K562 (cell line): Measurements from ENCODE around the gene SPTBN4. TPM values are rescaled to one million over a fixed set of nuclear protein-coding genes. Genes with fewer than 3 reads are reported as not detected.

Experiments
- CHAMP1 ChIP-seq: fragments of 450-650 bp; IDR thresholded peaks from 2 replicates; pipeline ENCODE4 v1.6.1; 2016; ENCODE audit warnings: mild to moderate bottlenecking
- CREB1 ChIP-seq, 2 experiments: sonication (generic) in 1 of 2; formaldehyde crosslinking in 1 of 2; IDR thresholded peaks; 2 replicates each; pipeline versions ENCODE4 v1.6.1 to v1.8.0; 2012 to 2022; ENCODE audit warnings: inconsistent platforms in 1 of 2, mild to moderate bottlenecking in 1 of 2, missing genetic modification reagents in 1 of 2, moderate library complexity in 1 of 2
- EP400 ChIP-seq: fragments of 450-650 bp; IDR thresholded peaks from 2 replicates; pipeline ENCODE4 v1.6.1; 2017; ENCODE audit warnings: antibody characterized with exemption, mild to moderate bottlenecking, moderate library complexity
- GTF2A2 ChIP-seq: IDR thresholded peaks from 2 replicates; pipeline ENCODE4 v1.6.1; 2016; ENCODE audit warnings: mild to moderate bottlenecking, missing genetic modification characterization, missing compliant biosample characterization
- HMGXB4 ChIP-seq: sonication (generic); formaldehyde crosslinking; IDR thresholded peaks from 2 replicates; pipeline ENCODE4 v1.8.1; 2023; ENCODE audit warnings: mild to moderate bottlenecking, missing genetic modification reagents
- HNRNPL ChIP-seq: fragments of 200-400 bp; formaldehyde crosslinking; IDR thresholded peaks from 2 replicates; pipeline ENCODE4 v1.6.1; 2017; ENCODE audit warnings: low read depth, mild to moderate bottlenecking, low read length
- MED1 ChIP-seq: sonication (generic); formaldehyde crosslinking; IDR thresholded peaks from 2 replicates; pipeline ENCODE4 v1.8.1; 2023; ENCODE audit warnings: missing genetic modification reagents, borderline replicate concordance
- PHF8 ChIP-seq: fragments of 200-600 bp; sonication (generic); IDR thresholded peaks from 2 replicates; pipeline ENCODE4 v1.6.1; 2012; ENCODE audit warnings: mixed run types, mild to moderate bottlenecking, inconsistent platforms, low read length, moderate library complexity, borderline replicate concordance
- PML ChIP-seq: IDR thresholded peaks from 2 replicates; pipeline ENCODE4 v1.6.1; 2012; ENCODE audit warnings: low read length, inconsistent platforms
- ZNF347 ChIP-seq: fragments of 450-650 bp; formaldehyde crosslinking; IDR thresholded peaks from 2 replicates; pipeline ENCODE4 v1.4.0; 2020; ENCODE audit warnings: low read depth, mild to moderate bottlenecking, moderate library complexity
- ZNF586 ChIP-seq: fragments of 450-650 bp; formaldehyde crosslinking; conservative IDR thresholded peaks from 2 replicates; pipeline ENCODE4 v1.4.0; 2020; ENCODE audit warnings: mild to moderate bottlenecking, moderate library complexity
- polyA plus RNA-seq, 8 experiments: library from polyadenylated mRNA; depleted of rRNA in 4 of 8; stranded (reverse) in 5 of 8; unstranded in 3 of 8; fragments of >200 nt; fragmentation: Nextera tagmentation in 2 of 8; fragmentation: Illumina TruSeq in 1 of 8; extraction: Ambion mirVana in 2 of 8; extraction: Trizol in 1 of 8; gene quantifications; 2 replicates each; pipeline versions ENCODE4 v1.2.1 to v1.2.3, GENCODE V29; 2011 to 2014; ENCODE audit warnings: inconsistent platforms in 1 of 8, missing spikeins in 1 of 8
- total RNA-seq, 7 experiments: library from RNA; depleted of rRNA in 6 of 7; stranded (reverse); fragments of >200 nt in 6 of 7; fragmentation: Illumina TruSeq in 2 of 7; extraction: Trizol in 2 of 7; gene quantifications; 2 replicates each; pipeline versions ENCODE4 v1.2.1 to v1.2.3, GENCODE V29; 2011 to 2021; ENCODE audit warnings: low replicate concordance in 1 of 7
- TF ChIP-seq, protein P1 (sequence below): conservative IDR thresholded peaks from 2 replicates; pipeline ENCODE4 v1.6.1; 2011; ENCODE audit warnings: low read depth, mild to moderate bottlenecking, low read length; ENCODE audit not compliant: control insufficient read depth

Gene SPTBN4
- total and polyA plus RNA-seq, 9 of the 15 experiments (the other 6 are each of a cell fraction or from before 2014, with no cell fraction given), result 0.01 to 1.5 (median 0.86) TPM

DNA sequence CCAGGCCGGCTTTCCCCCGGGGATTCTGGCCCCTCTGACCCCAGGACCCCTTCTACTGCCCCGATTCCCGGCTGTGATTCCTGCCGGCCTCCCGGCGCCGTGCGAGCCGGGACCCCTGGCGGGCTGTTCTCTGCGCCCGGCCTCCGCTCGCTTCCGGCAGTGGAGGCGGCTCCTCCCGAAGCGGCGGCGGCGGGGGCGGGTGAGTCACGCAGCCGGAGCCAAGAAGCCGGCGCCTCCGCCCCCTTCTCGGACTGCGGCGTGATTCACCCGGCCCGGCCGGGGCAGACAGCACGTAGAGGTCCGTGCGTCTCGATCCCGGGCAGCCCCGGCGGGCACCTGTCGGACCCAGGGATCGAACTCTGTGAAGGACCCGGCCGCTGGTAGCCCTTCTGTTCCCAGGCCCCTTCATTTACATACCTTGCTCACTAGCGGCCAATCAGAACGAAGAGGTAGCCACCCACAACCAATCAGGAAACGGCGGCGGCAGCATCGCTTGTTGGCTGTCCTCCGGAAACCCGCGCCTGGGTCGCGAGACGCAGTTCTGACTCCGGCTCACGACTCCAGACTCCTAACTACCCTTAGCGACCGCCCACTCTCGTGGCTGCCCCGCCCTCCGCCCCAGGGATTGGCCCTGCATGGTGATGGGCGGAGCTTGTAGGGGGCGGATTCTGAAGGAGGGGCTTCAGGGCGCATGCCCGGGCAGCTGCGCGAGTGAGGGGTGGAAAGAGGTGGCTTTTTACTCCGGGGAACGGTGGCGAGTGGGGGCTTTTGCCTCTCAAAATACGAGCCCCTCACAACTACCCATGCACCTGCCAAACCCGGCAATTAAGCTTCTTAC is 41.1 kb upstream of the SPTBN4 start, which contains the start of gene SERTAD1 (continued):
- TF ChIP-seq ZNF586 (CRISPR knock-in tag), result no peak
- TF ChIP-seq CREB1 (IDR thresholded peaks at IDR 0.05), result no peak
- TF ChIP-seq CREB1 (CRISPR knock-in tag; IDR thresholded peaks at IDR 0.05), result peak; percentile 36; the same call in 1 of the 2 replicates
- TF ChIP-seq HNRNPL, result peak; percentile 14; the same call in 1 of the 2 replicates
- TF ChIP-seq CHAMP1, result no peak
- peak; percentile 32; the same call in 1 of the 2 replicates for TF ChIP-seq EP400
- TF ChIP-seq ZNF347 (CRISPR knock-in tag), result no peak
- TF ChIP-seq, protein P1, sequence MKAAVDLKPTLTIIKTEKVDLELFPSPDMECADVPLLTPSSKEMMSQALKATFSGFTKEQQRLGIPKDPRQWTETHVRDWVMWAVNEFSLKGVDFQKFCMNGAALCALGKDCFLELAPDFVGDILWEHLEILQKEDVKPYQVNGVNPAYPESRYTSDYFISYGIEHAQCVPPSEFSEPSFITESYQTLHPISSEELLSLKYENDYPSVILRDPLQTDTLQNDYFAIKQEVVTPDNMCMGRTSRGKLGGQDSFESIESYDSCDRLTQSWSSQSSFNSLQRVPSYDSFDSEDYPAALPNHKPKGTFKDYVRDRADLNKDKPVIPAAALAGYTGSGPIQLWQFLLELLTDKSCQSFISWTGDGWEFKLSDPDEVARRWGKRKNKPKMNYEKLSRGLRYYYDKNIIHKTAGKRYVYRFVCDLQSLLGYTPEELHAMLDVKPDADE, result peak; percentile 61
- TF ChIP-seq MED1 (CRISPR knock-in tag), result no peak
- peak; percentile 71; the same call in 1 of the 2 replicates for TF ChIP-seq PML
- peak; percentile 67; the same call in 1 of the 2 replicates for TF ChIP-seq PHF8
- peak; percentile 72; the same call in 1 of the 2 replicates for TF ChIP-seq HMGXB4
- no peak for TF ChIP-seq GTF2A2 (tag)
